ENCODE data around the gene PTPN7.
"Not testable (repeated sequence)": the region's sequence is repeated elsewhere in the genome, so short reads cannot be mapped to it uniquely, and the experiment has no call there.

Gene PTPN7

DNA sequence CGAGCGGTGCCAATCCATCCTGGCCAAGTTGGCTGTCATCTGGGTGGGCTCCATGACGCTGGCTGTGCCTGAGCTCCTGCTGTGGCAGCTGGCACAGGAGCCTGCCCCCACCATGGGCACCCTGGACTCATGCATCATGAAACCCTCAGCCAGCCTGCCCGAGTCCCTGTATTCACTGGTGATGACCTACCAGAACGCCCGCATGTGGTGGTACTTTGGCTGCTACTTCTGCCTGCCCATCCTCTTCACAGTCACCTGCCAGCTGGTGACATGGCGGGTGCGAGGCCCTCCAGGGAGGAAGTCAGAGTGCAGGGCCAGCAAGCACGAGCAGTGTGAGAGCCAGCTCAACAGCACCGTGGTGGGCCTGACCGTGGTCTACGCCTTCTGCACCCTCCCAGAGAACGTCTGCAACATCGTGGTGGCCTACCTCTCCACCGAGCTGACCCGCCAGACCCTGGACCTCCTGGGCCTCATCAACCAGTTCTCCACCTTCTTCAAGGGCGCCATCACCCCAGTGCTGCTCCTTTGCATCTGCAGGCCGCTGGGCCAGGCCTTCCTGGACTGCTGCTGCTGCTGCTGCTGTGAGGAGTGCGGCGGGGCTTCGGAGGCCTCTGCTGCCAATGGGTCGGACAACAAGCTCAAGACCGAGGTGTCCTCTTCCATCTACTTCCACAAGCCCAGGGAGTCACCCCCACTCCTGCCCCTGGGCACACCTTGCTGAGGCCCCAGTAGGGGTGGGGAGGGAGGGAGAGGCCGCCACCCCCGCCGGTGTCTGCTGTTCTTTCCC lies 32.4 kb downstream of the PTPN7 start:
- DNase-seq = no peak

DNA sequence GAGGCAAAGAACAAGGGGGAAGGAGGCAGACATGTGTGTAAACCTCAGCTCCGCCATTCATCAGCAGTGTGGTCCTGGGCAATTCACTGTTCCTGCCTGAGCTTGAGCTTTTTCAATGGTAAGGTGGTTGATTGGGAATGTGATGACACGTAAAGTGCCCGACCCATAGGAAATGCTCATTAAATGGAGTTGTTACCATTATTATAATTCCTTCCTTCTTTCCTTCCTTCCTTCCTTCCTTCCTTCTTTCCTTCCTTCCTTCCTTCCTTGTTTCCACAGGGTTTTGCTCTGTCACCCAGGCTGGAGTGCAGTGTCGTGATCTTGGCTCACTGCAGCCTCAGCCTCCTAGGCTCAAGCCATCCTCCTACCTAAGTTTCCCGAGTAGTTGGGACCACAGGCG lies 33.3 kb downstream of the PTPN7 start:
- DNase-seq = no peak

DNA sequence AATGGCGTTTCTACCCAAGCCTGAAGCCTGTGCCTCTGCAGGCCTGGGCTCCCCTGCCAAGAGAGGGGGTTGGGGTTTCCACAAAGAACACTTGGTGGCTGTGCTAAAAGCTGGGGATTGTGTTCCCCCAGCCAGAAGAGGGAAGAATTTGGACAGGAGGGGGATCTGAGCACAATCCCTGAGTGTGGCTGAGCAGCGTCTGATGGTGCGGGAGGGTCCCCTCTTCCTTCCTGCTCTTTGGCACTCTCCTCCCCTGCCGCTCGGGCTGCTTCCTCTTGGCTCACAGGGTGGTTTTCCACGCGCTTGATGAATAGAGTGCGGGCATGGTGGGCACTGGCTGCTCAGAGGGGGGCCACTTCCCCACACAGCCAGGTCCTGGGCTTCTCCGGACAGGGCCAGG lies 34.0 kb downstream of the PTPN7 start:
- DNase-seq = no peak

DNA sequence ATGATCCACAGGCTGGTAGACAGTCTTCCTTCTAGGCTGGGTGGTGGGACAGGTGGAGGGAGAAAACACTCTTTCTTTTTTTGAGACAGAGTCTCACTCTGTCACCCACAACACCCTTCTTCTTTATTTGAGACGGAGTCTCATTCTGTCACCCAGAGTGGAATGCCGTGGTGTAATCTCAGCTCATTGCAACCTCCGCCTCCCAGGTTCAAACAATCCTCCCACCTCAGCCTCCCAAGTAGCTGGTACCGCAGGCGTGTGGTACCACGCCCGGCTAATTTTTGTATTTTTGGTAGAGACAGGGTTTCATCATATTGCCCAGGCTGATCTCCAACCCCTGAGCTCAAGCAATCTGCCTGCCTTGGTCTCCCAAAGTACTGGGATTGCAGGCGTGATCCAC lies 34.8 kb downstream of the PTPN7 start:
- DNase-seq = no peak

DNA sequence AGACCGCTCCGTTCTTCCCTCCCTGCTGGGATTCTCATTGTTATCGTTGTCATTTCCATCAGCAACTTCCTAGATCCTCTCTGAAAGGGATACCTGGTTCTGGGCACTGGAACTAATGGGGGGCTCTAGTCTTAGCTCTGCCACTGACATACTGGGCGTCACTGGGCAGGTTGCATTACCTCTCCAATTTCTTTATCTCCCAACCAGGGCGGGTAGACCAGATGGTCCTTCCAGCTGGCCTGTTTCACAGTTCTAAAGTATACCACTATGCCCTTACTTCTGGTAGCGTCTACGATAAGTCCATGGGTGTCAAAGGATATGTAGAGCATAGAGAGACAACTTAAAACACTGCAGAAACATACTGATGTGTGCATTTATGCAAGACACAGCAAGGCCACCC lies 36.3 kb downstream of the PTPN7 start:
- DNase-seq = no peak

DNA sequence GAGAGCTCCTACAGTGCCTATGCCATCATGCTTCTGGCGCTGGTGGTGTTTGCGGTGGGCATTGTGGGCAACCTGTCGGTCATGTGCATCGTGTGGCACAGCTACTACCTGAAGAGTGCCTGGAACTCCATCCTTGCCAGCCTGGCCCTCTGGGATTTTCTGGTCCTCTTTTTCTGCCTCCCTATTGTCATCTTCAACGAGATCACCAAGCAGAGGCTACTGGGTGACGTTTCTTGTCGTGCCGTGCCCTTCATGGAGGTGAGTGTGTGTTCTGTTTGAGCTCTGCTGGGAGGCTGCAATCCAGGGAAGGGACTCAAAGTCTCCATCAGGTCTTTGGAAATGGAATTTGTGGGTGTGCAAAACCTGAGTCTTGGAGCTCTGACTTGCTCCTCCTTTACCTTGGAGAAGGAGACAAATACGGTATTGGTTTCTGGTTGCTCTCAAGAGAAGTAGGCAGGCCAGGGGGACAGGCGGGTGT lies 37.0 kb downstream of the PTPN7 start:
- no peak for DNase-seq

DNA sequence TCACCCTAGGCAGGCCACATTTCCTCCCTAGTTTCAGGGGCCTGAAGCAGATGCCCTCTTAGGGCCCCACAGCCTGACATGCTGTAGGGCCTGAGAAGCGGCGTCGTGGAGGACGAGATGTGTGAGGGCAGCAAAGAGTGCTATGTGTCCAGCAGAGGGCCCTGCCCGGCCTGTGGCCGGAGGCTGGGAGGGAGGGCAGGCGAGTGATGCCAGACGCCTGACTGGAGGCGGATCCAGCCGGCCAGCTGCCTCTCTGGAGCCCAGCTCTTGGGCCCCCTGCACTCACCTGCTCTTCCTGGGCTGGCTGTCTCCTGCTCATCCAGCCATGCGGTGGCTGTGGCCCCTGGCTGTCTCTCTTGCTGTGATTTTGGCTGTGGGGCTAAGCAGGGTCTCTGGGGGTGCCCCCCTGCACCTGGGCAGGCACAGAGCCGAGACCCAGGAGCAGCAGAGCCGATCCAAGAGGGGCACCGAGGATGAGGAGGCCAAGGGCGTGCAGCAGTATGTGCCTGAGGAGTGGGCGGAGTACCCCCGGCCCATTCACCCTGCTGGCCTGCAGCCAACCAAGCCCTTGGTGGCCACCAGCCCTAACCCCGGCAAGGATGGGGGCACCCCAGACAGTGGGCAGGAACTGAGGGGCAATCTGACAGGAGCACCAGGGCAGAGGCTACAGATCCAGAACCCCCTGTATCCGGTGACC lies 37.6 kb downstream of the PTPN7 start, which contains the start of gene GPR37L1:
TSS of gene GPR37L1 (plus strand) at position 279 of the 697 bp plus-strand sequence. CDS start at position 326, 47 bp downstream.
- no peak for DNase-seq

DNA sequence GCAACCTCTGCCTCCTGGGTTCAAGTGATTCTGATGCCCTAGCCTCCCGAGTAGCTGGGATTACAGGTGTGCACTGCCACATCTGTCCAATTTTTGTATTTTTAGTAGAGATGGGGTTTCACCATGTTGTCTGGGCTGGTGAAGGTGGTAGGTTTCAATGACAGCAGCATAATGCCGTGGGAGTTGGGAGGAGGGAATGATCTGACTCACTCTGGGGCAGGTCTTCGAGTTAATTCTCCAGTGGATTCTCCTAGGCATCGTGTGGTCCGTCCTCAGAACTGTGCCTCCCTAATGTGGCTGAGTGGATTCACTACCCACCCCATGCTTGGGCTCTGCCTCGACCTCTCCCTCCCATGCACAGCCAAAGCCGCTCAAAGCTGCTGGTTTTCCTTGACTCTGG lies 39.4 kb downstream of the PTPN7 start:
- DNase-seq = no peak

DNA sequence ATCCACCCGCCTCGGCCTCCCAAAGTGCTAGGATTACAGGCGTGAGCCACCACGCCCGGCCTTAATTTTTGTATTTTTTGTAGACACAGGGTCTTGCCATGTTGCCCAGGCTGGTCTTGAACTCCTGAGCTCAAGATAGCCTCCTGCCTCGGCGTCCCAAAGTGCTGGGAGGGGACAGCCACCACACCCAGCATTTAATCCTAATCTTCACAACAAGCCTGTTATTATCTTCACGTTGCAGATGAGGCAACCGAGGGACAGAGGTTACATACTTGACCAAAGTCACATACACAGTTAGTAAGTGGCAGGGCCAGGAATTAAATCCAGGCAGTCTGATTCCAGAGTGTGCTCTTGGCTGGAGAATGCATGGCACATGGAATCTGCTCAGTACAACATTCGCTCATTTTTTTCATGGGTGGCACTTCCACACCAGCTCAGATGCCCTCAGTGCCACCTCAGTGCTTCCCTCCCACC lies 42.5 kb downstream of the PTPN7 start:
- DNase-seq = no peak

DNA sequence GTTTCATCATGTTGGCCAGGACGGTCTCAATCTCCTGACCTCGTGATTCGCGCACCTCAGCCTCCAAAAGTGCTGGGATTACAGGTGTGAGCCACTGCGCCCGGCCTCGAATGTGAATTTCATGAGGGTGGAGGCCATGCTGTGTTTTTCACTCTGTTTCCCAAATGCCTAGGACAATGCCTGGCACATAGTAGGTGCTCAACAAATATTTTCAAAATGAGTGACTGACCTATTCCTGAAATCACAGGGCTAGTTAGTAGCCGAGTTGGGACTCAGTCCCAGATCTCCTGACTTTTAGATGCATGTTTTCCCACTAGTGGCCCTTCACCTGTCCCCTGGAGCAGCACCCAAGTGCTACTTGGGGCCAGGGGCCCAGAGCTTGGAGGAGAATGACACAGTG lies 44.1 kb downstream of the PTPN7 start:
- no peak for DNase-seq

DNA sequence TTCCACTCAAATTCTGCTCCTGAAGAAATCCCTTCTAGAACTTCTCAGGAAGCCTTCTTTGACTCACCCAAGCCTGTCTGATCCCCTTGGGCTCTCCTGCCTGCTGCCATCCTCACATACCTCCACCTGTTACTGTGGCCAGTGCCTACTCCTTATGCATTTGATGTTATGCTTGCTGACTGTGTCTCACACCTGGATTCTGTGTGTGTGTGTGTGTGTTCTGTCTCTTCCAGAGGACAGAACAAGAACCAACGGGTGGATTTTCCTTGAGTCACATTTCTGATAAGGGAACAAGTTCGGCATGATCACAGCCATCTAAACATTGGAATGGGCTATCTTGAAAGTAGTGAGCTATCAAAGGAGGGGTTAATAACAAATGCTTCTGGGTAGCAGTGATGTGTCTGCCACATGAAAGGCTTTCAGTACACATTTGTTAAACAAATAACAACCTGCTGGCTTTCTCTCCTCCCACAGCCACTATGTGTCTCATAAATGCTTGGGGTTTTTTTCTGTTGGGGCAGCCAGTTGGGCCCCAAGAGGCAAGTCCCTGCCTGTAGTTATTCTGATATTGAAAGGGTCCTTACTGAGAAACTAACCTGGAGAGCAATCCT lies 46.6 kb downstream of the PTPN7 start:
- no peak for DNase-seq

DNA sequence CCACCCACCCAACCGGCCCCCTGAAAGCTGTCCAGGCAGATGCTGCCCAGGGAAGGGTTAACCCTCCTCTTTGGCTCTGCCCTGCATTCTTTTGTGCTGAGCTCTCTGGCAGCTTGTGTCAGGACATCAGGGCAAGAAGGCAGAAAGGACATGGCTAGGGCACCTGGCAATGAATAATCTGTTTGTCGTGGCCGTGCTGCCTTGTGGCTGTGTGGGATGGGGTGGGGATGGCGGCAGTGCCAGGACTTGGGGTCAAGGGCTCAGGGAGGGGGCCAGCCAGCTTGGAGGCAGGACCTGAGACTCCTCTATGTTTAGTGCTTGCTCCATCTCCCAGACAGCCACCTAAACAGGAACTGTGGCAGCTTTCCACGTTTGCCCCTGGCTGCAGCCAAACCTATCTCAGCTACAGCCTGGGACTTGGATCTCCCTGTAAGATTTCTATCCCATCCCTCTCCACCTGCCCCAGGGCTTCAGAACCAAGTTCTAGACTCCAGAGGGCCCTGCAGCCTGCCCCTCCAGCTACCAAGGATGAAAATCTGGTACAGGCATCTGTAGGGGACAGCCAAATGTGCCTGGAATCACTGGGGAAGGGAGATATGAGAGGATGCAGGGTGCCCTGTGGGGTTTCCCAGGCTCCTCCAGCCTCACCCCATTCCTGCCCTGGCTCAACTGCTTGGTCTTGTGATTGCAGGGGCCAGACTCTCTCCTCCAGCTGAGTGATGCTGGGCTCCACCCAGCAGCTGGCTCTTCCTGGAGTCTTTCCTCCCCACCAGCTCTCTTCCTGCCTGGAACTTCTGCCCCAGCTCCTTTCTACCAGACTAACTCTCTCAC lies 47.3 kb downstream of the PTPN7 start:
- DNase-seq = no peak

DNA sequence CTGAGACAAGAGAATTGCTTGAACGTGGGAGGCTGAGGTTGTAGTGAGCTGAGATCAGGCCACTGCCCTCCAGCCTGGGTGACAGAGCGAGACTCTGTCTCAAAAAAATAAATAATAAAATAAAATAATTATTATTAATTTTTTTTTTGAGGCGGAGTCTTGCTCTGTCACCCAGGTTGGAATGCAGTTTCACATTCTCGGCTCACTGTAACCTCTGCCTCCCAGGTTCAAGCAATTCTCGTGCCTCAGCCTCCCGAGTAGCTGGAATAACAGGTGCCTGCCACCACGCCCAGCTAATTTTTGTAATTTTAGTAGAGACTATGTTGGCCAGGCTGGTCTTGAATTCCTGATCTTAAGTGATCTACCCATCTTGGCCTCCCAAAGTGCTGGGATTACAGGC lies 48.8 kb downstream of the PTPN7 start:
- DNase-seq = not testable (repeated sequence)

DNA sequence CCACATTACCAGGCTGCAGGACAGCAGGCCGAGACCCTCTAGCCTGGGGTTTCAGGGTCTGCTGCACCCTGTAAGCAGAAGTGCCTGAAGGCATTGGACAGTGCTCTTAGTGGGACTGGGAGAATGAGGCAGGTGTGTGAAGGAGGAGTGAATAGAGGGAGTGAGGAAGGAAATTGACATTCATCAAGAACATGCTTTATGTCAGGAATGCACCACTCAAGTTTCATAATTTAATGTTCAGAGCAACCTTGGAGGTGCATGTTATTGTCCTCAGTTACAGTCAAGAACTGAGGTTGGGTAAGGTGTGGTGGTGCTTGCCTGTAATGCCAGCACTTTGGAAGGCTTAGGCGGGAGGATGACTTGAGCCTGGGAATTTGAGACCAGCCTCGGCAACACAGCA lies 49.4 kb downstream of the PTPN7 start:
- no peak for DNase-seq

DNA sequence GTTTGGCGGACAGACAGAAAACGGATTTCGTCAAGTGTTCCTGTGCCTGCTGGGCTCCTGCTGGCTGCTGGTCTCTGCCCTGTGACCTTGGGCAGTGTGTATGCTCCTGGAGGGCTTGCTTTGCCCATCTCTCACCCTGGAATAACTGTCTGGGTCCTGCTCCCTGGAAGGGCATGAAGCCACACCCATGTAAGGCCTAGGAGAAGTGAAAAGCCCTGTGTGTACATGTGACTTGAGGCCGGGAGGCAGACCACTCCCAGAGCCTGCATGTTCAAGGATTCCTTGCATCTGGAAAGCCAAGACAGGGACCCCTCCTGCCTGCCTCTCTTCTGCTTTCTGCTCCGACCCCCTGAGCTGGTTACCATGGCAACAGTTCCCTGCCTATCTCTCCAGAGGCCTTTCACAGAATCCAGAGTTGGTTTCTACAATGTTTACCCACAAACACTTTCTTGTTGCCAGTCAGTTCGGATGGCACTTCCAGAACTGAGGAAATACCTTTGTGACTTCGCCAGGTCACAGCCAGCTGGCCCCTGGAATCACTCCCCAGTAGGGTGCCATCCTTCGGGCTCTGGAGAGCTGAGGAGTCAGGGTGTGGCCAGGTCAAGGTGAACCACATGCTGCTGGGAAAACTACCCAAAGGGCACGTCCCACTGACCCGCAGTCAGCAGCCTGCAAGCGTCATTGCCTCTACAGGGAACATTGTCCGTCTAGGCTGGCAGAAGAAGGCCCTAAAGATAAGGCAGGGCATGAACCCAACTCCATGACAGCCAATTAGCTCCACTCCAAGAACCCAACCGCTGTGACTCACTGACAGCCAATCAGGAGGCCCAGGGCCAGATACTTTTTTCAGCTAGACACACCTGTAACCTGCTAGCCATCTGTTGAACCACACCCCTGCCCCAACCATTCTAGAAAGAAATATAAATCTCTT lies 52.3 kb downstream of the PTPN7 start:
- DNase-seq = no peak

DNA sequence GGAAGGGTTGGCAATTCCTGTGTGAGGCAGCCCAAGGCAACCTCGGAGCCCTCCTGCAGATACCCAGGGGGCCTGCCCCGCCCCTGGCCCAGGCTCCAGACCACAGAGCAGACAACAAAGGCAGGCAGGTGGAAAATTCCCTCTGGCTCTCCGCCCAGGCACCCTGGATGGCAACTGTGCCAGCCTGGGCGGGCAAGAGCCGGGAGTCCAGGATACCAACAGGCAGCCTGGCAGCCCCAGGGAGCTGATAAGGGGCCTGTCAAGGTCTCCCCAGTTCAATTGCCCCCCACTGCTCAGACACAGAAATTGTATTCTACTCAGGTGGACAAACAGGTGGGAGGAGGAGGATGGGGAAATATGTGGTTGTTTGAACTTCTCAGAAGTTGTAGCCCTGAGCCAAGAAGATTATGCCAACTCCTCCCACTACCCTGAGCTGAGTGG lies 53.1 kb downstream of the PTPN7 start:
- no peak for DNase-seq

DNA sequence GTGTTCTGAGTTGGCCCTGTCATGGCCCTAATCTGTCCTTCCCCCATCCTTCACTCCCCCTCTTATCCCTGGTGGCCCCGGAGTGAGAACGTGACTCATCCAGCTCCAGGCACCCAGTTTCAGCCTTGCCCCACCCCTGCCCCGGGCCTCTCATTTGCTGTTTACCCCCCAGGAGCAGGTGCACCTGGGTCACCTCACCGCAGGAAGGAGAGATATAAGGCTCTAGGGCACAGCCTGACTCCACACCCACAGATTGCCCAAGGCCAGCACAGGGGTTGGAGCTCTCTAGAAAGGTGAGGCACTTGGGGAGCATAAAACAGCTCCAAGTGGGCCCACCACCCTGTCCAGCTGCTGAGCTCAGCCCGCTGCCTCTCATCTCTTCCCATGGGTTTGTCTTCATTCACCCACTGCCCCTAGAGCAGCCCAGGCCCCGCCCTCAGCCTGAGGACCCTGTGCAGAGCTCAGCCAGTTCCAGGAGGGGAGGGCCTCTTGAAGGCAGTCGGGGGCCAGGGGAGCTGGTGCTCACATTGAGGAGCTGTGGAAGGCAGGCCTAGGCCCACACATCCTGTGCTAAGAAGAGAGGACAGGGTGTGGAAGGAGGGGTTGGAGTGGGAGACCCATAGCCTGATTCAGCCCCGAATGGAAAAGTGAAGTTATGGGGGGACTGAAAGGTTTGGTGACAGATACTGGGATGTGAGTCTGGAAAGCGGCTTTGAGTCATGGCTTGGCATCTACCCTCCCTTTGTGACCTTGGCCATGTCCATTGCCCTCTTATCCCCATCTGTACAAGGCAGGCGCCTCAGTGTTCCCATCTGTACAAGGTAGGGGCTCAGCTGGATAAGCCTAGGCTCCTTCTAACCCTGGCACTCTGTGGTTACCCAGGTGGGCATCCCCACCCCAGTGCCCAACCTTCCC lies 53.8 kb downstream of the PTPN7 start:
- no peak for DNase-seq

DNA sequence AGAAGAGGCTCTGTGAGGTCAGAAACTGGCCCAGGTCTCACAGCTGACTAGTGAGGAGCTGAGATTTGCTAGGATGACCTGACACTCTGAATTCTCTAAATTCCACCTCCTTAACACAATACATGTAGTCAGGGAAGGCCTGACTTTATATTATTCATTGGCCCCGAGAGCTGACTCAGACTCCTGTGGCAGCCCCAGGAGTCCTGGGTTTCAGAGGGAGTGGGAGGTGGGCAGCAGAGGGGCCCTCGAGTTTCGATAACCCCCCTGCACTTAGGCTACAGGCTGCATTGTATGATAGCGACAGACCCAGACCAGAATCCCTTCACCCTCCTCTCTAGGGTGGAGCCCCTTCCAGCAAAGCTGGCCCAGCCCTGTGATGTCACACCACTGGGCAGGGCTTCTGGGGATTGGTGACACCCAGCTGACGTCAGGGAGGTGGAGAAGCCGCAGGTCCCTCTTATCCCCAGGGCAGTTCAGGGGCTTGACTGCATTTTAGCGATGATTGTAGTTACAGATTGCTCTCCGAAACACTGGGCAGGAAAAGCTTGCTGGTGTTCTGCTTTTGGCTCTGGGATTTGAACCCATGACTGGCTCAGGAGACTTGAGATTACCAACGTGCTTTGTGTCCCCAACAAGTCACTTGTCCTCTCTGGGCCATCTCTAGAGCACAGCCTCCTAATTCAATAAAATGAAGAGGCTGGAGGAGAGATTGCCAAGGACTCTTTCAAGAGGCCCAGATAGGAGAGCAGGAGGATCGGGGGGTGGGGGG lies 54.6 kb downstream of the PTPN7 start:
- DNase-seq = no peak

DNA sequence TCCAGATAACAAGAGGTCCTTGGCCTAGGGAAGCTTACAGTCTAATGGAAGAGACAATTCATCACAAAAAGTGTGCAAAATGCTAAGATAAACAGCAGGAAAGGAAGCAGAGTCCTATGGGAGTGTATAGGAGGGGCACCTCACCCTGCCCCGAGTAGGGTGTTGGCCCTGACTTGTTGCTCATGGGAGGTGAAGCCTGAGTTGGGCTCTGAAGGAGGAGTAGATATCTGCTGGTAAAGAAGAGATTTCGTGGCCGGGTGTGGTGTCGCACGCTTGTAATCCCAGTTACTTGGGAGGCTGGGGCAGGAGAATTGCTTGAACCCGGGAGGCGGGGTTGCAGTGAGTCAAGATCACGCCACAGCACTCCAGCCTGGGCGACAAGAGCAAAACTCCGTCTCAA lies 56.3 kb downstream of the PTPN7 start:
- no peak for DNase-seq

DNA sequence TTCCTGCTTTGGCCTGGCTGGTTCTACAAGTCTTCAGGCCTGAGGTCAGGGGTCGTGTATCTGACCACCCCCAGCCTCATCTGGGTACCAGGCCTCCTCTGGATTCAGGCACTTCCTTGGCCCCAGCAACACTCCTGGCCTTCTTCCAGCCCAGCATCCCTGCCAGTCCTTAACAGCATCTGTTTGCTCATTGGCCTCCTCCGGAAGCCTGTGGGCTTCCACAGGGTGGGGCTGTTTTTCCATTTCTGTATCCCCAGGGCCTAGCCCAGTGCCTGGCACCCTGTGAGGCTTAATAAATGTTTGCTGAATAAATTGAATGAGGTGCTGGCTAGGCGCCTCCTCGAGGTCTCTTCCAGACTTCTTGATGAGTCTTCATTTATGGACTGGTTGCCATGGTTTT lies 59.2 kb downstream of the PTPN7 start:
- no peak for DNase-seq
